Stimulated activated CD8-positive, alpha-beta memory T cell treated with anti-CD3 and anti-CD28 coated beads, Interleukin-7, amount 100 ng/mL, for 24 hours (primary cell): ENCODE results near the gene FGF2.

Source experiments
- DNase-seq: peaks from one replicate; pipeline ENCODE4 v3.0.0-alpha.2; 2020; ENCODE audit warnings: low read depth

The FGF2 gene

DNA sequence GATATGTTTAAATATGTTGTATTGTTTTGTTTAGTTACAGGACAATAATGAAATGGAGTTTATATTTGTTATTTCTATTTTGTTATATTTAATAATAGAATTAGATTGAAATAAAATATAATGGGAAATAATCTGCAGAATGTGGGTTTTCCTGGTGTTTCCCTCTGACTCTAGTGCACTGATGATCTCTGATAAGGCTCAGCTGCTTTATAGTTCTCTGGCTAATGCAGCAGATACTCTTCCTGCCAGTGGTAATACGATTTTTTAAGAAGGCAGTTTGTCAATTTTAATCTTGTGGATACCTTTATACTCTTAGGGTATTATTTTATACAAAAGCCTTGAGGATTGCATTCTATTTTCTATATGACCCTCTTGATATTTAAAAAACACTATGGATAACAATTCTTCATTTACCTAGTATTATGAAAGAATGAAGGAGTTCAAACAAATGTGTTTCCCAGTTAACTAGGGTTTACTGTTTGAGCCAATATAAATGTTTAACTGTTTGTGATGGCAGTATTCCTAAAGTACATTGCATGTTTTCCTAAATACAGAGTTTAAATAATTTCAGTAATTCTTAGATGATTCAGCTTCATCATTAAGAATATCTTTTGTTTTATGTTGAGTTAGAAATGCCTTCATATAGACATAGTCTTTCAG, 68.8 kb downstream of the FGF2 start:
- no peak for DNase-seq

- no peak for DNase-seq
Observed at GRCh38 chr4:122896270-122896669, 69.6 kb downstream of the FGF2 start.

DNA sequence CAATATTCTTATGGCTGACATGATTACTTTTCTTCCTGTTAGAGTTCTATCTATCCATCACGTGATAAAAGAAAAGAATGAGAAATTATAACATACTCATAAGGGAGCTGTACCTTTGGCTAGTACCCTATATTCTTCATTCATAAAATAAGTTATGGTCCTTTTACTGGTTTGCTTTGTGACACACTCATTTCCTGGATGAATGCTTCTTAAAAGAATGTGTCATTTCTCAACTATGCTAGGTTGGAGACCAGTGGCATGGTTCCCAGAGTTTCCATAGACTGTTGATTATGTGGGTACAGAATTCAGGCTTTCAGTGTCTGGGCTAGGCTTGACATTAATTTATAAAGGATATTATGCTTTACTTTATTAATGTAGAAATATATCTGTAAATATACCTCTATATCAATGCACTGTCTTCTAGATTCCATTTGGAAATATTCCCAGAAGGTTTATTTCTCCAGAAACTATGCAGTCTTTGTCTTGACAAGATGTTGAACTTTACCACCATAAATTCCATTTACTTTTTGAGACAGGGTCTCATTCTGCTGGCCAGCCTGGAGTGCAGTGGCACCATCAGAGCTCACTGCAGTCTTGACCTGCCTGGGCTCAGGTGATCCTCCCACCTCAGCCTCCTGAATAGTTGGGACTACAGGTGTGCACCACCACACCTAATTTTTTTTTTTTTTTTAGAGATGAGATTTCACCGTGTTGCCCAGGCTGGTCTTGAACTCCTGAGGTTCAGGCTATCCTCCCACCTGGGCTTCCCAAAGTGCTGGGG, 71.9 kb downstream of the FGF2 start:
- no peak for DNase-seq

- no peak for DNase-seq
Observed at GRCh38 chr4:122899682-122900081, 73.1 kb downstream of the FGF2 start.

- no peak for DNase-seq
Observed at GRCh38 chr4:122900314-122900713, 73.7 kb downstream of the FGF2 start.

GRCh38 chr4:122901247-122902010, 74.8 kb downstream of the FGF2 start:
- no peak for DNase-seq

- DNase-seq: no peak
Observed at GRCh38 chr4:122903766-122904288, 77.2 kb downstream of the FGF2 start.

DNA sequence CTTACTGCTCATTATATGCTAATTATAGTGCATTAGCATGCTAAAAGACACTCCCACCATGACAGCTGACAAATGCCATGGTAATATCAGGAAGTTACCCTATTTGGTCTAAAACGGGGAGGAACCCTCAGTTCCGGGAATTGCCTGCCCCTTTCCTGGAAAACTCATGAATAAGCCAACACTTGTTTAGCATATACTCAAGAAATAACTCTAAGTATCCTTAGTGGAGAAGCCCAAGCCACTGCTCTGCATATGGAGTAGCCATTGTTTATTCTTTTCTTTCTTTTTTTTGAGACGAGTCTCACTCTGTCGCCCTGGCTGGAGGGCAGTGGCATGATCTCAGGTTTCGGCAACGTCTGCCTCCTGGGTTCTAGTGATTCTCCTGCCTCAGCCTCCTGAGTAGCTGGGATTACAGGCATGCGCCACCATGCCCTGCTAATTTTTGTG, 80.3 kb downstream of the FGF2 start:
- no peak for DNase-seq

DNA sequence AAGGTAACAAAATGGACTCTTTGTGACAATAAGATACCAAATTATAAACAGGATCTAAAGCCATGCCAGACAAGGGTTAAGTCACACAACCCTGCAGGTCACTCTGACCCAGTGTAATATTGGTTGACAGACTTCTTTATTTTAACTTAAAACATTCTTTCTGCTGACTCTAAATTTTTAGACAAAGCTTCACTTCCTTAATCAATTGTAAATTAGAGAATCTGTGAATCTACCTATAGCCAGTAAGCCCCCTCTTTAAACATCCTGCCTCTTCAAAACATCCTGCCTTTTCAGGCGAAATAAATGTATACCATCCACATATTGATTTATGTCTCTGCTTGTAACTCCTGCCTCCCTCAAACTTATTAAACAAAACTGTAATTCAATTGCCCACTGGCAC, 81.6 kb downstream of the FGF2 start:
- no peak for DNase-seq

DNA sequence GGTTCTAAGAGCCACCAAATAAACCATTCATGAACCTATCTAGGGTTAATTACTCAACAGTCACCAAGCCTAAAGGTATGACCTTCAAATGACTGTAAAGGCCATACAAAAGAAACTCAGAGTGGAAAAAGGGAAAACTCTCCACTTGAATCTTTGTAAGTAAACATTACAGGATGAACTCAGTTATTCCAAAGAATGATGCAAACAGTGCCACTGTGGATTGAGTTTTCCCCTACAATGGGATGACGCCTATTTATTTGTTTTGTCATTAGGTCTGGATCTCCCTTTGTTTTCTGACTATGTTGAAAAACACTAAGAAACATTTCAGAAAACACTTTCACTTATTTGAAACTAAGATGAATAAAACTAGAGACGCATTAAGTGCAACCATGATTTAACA, 83.1 kb downstream of the FGF2 start:
- DNase-seq: no peak

- no peak for DNase-seq
Observed at GRCh38 chr4:122911588-122911987, 85.0 kb downstream of the FGF2 start.

- DNase-seq: no peak
Observed at GRCh38 chr4:122912810-122913575, 86.4 kb downstream of the FGF2 start.

DNA sequence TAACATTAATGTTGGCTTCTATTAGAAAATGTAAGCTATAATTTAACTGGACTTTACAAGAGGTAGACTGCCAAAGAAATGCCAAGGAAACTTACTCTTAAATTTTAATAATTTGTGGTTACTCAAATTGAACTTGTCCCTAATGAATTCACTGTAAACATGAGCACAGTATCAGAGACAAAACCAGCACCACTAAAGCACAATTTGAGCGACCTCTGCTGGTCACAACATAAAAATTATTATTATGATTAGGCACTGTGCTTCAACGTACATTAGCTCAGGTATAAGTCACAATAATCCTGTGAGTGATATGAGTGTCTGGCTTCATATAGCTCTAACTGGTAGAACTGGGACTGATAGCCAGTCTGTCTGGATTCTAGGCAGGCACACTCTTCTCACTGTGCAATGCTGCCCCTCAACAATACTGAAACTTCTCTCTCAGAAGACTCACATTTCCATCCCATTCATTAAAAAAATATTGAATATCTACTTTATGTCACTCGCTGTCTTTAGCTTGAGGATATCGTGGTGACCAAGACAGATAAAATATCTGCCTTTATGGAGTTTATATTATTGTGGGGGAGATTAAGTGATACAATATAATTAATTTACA, 87.8 kb downstream of the FGF2 start:
- no peak for DNase-seq

- no peak for DNase-seq
Observed at GRCh38 chr4:122914938-122915337, 88.3 kb downstream of the FGF2 start.

GRCh38 chr4:122917731-122918130, 91.1 kb downstream of the FGF2 start:
- no peak for DNase-seq

DNA sequence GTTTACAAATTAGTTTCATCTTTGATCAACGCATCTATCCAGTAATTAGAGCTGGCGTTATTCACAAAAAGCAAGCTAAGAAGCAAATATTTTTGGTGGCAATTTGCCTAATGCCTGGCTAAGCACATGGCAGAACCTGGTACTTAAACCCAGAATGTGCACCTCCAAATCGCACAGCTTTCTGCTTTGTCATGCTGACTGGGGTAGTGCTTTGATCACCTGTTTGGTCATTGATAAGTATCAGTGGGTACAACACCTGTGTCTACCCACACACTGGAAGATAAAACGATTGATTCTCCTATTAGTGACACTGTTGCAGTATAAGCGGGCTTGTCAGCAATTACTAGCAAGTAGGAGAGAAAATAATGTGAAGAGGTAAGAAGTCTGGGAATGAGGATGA, 93.8 kb downstream of the FGF2 start:
- DNase-seq: no peak

GRCh38 chr4:122921300-122921699, 94.7 kb downstream of the FGF2 start:
- DNase-seq: no peak

DNA sequence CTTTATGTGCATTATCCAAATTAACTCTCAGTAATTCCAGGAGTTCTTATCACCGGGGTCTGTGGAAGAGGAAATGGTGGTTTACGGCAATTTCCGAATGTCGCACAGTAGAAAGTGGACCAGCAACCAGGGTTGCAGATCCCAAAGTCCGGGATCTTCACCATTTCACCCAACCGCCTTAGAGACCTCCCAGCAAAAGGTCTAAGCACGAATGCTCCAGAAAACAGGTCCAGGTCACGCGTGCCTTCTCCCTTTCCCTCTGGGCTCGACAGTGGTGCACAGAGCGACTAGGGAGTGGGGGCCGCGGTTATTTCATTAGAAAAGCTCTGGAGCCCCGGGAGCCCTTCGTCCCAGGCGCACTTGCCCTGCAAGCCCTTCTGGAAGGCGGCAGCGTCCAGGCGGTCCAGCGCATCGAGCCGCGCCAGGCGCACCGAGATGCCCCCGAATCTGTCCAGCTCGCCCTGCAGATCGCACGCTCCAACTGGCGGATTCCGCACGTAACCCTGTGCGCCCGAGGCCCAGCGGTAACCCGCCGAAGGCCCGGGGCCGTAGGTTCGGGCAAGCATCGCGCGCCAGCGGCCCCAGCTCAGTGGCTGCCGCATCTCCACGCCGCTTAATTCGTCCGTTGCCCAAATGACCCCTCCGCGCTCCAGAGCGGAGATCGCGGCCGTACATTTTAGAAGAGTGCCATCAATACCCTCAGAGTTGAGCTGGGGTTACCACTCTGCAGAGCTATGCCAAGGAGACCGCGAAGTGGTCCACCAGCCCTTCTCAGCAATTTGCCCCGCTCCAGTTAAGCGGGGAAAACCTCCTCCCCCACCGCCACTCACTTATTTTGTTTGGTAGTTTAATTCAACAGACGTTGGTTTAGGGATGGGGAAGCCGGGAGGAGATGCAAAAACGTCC, 95.6 kb downstream of the FGF2 start, which contains the start of gene NUDT6:
Gene NUDT6, minus strand, starts transcription at position 627 of the 906 bp plus-strand sequence. Its CDS starts 25 bp downstream, at position 602.
- DNase-seq: peak; percentile 4

GRCh38 chr4:122922877-122923511, 96.4 kb downstream of the FGF2 start:
- DNase-seq: peak; percentile 70

DNA sequence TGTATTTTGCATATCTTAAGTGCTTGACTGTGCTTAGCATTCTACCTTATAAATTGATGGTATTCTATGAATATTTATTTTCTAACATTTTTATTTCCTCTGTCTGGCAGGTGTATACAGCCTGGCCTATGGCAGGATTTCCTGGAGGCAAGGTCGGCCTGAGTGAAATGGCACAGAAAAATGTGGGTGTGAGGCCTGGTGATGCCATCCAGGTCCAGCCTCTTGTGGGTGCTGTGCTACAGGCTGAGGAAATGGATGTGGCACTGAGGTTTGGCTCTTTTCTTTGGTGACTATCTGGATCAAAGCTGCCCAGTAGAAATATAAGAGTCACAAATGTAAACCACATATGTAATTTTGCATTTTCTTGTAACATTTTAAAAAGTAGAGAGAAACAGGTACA, 102.3 kb downstream of the FGF2 start:
- DNase-seq: no peak
